B cell (primary cell): Measurements from ENCODE around the gene FRYL.

Source experiments
- EZH2 ChIP-seq: IDR thresholded peaks from 2 replicates; pipeline ENCODE4 v1.6.1; 2012; ENCODE audit warnings: borderline replicate concordance, low read depth, mild to moderate bottlenecking, moderate library complexity, low read length; ENCODE audit not compliant: insufficient read depth, poor library complexity, severe bottlenecking
- TF ChIP-seq, protein P1 (sequence below): fragments of 200-600 bp; IDR thresholded peaks from one replicate; pipeline ENCODE4 v1.8.0; 2022; ENCODE audit warnings: antibody characterized with exemption, mild to moderate bottlenecking

GRCh38 chr4:48661391-48661790 is 118.7 kb downstream of the FRYL start:
- TF ChIP-seq, protein P1, sequence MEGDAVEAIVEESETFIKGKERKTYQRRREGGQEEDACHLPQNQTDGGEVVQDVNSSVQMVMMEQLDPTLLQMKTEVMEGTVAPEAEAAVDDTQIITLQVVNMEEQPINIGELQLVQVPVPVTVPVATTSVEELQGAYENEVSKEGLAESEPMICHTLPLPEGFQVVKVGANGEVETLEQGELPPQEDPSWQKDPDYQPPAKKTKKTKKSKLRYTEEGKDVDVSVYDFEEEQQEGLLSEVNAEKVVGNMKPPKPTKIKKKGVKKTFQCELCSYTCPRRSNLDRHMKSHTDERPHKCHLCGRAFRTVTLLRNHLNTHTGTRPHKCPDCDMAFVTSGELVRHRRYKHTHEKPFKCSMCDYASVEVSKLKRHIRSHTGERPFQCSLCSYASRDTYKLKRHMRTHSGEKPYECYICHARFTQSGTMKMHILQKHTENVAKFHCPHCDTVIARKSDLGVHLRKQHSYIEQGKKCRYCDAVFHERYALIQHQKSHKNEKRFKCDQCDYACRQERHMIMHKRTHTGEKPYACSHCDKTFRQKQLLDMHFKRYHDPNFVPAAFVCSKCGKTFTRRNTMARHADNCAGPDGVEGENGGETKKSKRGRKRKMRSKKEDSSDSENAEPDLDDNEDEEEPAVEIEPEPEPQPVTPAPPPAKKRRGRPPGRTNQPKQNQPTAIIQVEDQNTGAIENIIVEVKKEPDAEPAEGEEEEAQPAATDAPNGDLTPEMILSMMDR, result no peak
- no peak for TF ChIP-seq EZH2
